Fibroblast of skin of left biceps (primary cell): ENCODE results near the gene NAV2.
A peak's percentile ranks its signal among the peaks of the same experiment; 100 is the strongest.
"Not testable (repeated sequence)": the region's sequence is repeated elsewhere in the genome, so short reads cannot be mapped to it uniquely, and the experiment has no call there.

ENCODE experiments used
- DNase-seq, 2 experiments: peaks; one replicate each; pipeline ENCODE4 v3.0.0-alpha.2; 2013; ENCODE audit warnings: low read depth in 2 of 2

NAV2 gene

DNA sequence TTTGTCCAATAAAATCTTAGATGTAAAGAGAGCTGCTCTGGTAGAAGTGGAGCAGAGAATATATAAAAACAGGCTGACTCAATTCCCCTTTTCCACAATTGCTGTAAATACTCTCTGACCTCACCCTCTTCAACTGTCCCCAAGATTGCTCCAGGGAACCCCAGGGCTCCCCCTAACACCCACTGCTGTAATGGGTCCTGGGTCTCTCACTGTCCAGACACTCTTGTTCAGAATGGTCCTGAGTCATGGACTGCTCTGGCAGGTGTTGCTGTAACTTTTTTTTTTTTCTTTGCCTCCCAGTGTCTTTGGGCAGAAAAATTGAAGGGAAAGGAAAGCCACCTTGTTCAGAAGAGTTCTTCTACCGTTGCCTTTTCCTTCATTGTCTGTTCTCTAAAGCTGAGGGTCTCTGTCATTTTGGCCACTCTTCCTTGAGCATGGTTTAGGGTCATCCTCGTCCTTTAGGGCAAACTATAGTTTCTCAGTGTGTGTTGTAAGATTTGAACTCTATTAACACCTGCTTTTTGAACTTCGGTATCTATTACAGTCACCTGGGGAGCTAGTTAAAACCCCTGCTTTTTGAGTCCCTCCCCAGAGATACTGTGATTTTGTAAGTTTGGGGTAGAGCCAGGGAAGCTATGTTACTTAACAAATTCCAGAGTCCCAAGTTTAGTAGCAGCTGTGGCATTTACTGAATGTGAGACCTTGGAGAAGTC lies 209.5 kb downstream of the NAV2 start:
- DNase-seq: no peak

DNA sequence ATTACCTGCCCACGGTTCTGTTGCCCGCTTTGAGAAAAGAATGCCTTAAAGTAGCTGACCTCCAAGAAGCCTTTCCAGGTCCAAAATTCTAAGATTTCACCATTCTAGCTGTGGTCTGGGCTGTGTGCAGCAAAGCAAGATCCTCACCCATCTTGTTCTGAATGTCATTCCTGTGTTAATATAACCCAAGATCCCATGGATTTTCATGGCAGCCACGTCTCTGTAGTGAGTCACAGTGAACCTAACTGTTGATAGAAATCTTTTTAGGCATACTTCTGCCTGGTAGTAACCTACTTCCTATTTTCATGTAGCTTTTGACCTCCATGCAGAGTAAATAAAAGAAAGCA lies 210.0 kb downstream of the NAV2 start:
- no peak for DNase-seq

DNA sequence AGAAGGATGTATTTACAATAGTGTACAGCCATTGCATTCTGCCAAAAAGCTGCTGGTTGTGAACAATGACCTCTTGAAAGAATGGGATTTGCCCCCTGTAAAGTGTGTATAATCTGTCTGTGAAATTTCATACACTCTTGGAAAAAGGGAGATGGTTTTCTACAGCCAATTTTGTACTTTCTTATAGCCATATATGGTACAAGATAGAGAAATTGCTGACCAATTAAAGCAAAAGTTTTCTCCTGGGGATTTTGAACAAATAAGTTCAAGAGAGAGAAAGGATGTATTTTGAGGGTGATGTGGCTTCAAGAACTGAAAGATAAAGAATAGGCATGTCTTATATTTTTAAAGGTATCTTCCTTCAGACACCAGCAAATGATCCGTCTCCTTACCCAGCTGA lies 211.0 kb downstream of the NAV2 start:
- DNase-seq: no peak

DNA sequence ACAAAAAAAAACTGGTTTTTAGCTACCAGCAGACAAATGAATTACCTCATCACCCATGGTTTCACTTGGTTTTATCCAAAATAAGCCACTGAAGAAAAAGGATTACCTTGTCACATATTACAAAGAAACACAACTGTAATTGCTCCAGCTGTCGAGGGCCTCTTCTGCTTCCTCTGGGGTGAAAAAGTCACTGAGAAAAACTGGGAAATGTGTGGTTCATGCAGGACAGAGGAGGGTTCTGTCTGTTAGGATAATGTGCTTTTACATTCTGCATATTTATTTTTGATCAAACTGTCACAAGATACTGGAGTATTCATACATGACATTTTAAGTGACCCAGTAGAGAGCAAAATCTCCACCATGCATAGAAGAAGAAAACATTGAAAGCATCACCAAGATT lies 211.7 kb downstream of the NAV2 start:
- DNase-seq: no peak

DNA sequence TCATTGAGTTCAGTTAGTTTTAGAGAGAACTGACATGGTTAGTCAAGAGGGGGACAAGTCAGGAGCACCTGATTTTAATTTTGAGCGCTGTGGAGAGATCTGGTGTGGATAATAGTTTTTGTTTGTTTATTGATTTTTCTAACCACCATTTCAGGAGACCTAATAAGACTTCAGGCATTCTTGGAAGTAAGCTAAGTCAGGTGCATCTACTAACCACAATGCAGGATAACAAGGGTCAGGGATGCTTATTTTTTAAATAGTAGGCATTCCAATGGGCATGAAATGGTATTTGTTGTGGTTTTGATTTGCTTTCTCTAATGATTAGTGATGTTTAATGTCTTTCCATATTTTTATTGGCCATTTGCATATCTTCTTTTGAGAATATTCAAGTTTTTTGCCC lies 212.1 kb downstream of the NAV2 start:
- DNase-seq: no peak

DNA sequence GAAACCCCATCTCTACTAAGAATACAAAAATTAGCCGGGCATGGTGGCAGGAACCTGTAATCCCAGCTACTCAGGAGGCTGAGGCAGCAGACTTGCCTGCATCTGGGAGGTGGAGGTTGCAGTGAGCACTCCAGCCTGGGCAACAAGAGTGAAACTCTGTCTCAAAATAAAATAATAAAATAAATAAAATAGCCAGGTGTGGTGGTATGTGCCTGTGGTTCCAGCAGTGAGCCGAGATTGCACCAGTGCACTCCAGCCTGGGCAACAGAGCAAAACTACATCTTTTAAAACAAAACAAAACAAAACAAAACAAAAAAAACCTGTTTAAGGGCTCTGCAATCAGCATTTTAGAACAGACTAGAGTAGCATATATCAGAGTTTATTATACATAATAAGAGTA lies 214.8 kb downstream of the NAV2 start:
- DNase-seq: not testable (repeated sequence)

DNA sequence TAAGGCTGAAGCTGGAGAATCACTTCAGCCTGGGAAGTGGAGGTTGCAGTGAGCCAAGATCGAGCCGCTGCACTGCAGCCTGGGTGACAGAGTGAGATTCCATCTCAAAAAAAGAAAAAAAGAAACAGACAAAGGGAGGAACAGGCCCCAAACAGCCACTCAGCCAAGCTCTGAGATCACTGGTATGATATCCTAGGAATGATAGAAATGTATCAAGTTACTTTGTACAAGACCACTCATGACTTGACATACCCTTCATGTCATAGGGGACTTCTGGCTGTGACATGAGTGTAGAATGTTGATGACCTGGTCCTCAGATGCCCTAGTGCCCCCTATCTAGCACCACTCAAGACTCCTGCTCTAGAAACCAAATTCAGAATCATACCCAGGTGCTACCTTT lies 216.5 kb downstream of the NAV2 start:
- DNase-seq: no peak

DNA sequence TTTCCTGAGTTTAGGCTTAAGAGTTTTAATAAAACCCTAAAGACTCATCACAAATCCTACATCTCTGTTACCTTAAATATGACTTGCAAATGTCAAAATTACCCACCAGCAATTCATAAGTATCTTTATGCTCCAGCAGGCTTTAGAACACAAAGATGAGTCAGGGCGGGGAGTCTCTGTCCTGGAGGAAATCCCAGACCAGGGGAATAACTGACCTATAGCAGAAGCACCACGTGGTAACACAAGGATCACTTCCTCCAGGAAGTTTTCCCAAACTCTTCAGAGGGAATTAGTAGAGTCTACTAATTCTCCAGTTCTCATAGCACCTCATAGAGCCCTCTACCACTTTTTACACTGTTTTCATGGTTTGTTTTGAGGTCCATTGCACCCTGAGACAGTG lies 217.0 kb downstream of the NAV2 start:
- no peak for DNase-seq

DNA sequence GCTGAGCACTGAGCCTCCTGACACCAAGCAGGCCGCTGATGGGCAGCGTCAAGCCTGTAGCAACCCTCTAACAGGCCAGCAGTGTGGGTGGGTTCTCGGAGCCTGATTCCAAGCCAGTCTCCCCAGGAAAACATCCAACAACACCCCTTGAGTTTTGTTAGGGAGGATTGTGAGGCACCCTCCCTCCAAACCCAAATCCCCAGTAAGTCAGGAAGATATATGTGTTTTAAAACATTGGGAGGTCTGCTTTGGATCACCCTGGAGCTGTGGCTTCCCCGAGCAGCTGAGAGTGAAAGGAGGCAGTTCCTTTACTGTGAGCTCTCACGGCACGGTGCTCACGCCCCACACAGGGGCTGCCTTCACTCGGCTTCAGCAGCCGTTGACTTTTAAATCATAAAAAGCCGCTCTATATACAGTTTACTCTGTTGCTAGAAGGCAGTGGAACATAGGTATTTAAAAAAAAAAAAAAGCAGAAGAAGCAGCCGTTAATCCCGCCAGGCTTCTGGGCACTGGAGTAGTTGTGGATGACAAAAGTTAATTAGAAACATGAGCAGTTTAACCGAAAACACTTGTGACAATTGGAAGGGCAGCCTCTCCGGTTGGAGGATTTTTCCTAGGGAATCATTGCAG lies 218.6 kb downstream of the NAV2 start:
- peak; percentile 58 to 74 for DNase-seq

DNA sequence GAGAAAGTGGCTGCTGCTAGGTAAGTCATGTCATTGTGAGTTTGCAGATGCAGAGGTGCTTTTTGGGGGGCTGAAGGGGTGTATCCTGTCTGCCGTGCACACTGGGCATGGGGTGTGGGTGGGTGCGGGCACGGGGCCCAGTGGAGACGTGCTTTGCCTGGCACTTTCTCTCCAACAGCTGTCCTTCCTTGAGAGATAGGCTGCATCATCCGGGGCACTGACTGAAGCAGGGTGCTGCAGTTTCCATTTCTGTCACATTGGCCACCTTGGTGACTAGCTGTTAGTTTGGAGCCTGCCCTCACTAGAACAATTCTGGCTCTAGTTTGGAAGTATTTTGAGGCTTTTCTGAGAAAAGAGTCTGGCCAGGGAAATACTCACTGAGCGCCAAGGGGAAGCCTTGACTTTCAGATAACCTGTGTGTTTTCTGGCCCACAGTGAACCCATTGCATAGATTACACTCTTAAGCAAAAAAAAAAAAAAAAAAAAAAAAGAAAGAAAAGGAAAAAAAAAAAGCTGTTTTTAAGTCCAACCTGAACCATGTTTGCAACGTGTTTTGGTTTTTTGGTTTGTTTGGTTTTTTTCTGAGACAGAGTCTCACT lies 219.2 kb downstream of the NAV2 start:
- no peak for DNase-seq

DNA sequence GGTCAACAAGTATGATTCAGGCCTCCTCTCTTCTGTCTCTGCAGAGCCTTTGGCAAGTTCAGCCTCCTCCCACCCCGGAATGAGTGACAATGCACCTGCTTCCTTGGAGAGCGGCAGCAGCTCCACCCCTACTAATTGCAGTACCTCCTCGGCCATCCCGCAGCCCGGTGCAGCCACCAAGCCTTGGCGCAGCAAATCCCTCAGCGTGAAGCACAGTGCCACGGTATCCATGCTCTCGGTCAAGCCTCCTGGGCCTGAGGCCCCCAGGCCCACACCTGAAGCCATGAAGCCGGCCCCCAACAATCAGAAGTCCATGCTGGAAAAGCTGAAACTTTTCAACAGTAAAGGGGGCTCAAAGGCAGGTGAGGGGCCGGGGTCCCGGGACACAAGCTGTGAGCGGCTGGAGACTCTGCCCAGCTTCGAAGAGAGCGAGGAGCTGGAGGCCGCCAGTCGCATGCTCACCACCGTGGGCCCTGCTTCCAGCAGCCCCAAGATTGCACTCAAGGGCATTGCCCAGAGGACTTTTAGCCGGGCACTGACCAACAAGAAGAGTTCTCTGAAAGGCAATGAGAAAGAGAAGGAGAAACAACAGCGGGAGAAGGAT lies 220.6 kb downstream of the NAV2 start:
- no peak for DNase-seq

DNA sequence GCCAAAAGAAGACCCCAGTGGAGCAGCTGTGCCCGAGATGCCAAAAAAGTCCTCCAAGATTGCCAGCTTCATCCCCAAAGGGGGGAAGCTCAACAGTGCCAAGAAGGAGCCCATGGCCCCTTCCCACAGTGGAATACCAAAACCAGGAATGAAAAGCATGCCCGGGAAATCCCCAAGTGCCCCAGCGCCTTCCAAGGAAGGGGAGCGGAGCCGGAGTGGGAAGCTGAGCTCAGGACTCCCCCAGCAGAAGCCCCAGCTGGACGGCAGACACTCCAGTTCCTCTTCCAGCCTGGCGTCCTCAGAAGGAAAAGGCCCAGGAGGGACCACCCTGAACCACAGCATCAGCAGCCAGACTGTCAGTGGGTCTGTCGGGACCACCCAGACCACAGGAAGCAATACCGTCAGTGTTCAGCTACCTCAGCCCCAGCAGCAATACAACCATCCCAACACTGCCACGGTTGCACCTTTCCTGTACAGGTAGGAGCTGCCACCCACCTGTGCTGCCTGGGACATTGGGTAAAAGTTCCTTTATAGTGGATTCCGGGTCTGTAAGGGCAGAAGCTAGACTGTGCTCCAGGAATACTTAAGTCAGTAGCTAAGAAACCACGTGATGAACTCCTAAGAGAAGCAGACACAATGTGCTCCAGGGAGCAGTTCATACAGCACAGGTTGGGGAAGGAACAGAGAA lies 221.3 kb downstream of the NAV2 start:
- no peak for DNase-seq

DNA sequence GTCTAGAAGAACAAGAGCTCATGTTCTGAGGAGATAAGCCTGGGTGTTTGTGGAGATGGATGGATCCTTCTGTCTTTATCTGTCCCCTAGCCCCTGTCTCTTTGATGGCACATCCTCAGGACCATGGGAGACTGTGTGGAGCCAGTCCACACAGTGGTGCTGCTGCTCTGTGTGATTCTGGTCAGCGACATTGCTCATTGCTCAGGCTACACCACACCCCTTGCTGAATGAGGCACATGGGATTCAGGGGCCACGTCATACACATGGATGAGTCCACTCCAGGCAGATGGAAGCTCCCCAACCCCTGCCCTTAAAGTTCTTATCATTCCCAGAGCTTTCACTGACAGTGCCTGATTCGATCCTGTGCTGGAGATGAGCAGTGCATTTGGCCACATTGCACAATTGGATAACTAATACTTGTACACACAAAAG lies 222.2 kb downstream of the NAV2 start:
- no peak for DNase-seq

DNA sequence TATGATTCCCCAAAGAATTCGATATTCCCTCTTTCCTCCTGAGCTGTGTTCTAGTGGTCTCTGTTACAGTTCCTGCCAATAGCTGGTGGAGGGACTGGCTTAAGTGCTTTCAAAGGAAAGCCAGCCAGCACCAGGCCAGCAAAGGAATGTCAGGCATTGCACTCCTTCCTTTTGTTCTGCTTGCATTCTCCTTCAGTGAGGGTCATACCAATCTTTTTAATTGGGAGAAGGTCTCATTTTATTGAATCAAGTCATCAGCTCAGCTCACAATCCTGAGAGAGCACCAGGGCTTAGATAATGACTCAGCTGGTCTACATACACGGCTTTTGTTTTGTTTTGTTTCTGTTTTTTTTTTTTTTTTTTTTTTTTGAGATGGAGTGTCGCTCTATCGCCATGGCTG lies 222.9 kb downstream of the NAV2 start:
- peak; percentile 58 to 62 for DNase-seq

DNA sequence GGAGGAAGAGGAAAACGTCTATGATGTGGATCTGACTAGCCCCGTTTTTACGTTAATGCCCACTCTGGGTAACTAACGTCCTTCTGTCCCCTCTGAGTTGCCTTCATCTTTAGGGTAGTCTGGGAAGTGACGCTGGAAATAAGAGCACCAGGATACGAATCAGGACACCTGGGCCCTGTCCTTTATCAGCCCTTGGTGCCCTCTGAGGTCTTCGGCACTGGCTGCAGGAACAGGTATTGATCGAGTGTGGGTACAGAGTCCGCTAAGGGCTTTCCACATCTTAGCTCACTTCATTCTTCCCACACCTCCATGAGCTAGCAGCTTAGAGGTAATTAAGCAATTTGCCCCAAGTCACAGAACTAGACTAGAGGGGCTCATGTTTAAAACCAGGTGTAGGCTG lies 223.8 kb downstream of the NAV2 start:
- no peak for DNase-seq

DNA sequence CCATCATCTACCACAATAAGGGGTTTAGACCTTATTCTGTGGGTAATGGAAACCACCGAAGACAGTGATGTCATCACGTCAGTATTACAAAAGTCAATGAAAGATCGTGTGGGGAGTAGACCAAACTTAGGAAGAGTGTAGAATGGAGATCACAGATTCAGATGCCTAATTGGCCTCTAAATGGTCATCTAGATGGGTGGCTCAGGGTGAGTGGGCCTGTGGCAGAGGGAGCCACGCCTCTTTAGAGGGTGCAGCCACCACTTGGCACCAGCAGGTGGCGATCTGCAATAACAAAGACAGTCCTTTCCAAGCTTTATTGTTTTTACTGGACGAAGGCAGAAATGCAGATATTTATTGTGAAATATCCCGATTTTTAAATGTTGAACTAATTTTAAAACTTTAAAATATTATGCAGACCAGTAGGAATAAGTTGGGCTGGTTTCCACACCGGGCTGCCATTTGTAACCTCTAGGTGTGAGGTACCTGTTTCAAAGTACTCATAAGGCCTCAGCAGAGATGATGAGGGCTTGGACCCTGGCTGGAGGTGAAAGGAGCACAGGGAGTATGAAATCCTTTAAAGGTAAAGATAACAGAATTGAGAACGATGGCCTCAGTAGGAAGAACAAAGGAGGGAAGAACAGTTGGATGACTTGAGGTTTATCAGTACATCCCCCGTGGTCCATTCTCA lies 225.7 kb downstream of the NAV2 start:
- DNase-seq: no peak

DNA sequence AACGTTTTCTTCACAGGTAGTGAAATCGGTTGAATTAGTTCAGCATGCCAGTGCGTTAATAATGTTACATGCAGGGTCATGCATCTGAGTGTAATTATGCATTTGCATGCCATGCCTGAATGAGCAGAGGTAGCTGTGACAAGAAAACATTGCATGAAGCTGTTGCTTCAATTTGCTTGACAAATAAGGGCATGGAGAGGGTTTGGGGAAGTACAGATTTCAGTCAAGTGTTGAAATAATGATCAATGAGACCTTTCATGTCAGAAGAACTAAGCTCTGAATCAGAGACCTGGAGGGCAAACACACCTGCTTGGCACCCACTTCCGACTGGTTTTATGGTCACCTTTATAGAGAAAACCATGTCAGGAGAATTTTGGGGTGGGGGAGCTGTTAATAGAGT lies 226.2 kb downstream of the NAV2 start:
- DNase-seq: no peak

DNA sequence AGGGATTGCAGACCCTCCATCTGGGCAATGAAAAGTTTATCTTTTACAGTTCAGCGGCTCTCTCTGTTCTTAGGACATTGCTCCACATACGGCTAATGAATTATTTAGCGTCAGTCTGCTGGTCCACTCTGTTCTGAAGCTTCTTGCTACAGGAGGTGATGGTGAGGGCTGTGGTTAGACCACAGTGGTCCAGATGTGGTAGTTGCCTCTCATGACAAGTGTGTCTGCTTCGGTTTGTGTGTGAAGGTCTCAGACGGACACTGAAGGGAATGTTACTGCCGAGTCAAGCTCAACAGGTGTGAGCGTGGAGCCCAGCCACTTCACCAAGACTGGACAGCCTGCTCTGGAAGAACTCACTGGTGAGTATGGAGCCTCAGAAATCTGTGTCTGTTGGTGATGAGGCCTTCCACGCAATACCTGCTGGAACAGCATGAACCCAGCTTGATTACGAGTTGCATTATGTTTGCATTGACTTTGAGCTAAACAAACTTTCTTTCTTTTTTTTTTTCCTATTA lies 226.8 kb downstream of the NAV2 start:
- DNase-seq: no peak

DNA sequence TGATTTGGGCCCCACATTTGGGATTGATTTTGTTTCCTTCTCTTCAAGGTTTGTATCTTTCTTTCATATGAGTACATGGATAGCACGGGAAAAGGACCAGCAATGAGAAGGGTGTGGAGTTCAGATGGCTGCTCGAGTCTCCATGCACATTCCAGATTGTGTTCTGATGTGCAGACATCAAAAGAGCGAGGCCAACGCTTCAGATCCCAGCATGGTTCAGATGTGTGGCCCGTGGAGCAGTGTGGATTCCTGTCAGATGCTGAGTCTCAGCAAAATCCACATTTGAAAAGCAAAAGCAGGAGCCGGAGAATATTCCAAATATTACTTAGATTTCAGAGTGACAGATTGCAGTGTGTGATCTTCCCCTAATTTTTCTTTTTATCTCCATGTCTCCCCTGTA lies 228.2 kb downstream of the NAV2 start:
- no peak for DNase-seq

DNA sequence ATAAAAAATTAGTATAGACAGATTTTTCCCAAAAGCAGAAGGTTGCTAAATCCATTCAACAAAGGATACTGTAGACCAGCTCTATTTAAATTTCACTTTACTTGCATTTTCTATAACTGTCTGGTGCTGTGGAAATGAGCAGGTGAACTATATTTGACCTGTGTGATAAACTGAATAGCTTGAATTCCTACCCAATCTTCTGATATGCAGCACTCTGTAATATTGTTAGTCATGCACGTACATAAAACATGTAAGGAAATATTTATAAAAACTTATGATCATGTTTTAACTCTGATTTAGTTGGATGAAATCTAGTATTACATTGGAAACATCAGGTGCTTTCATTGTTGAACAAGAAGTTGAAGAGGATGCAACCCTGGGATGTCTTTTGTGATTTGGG lies 234.0 kb downstream of the NAV2 start:
- no peak for DNase-seq

DNA sequence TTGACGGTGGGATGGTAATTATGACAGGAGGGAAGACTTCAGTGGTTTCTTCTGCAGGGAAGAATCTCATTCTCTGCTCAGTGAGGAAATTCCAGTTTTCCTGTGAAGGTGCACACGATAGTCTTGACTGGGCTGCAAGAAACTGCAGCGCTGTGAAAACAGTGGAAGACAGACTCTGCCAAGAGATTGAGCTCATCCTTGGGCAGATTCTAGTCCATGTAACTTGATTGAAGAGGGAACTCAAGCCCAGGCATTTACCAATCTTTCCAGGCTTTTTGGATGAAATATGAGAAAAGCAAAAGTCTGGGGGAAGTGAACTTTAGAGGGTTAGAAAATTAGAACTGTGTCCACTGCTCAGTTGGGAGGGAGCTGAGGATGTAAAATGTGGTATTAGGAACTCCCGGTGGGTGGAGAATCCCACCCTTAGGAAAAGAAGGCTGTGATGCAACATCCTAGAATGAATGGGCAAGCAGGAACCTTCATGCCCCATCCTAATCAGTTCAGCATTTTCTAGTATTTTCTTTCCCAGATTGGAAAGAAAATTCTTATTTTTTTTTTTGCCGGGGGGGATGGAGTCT lies 235.0 kb downstream of the NAV2 start:
- no peak for DNase-seq
